Spleen (tissue), 11 donors: ENCODE results near the gene TRPM8. TPM values are rescaled to one million over a fixed set of nuclear protein-coding genes. Genes with fewer than 3 reads are reported as not detected.

ENCODE experiments used
- DNase-seq: peaks from one replicate; pipeline ENCODE4 v3.0.0-alpha.2; 2020
- H3K27ac ChIP-seq, 8 donors: fragments of 200-600 bp; sonication (generic) in 7 of 8; 1 replicate in 4 of 8; 2 replicates in 4 of 8; pipeline versions ENCODE4 v1.5.0 to v1.8.0; 2016 to 2021; ENCODE audit warnings: inconsistent platforms in 4 of 8, mild to moderate bottlenecking in 4 of 8, moderate library complexity in 1 of 8
- H3K27me3 ChIP-seq, 7 donors: fragments of 200-600 bp; sonication (generic) in 6 of 7; replicated peaks in 1 of 7; 1 replicate in 4 of 7; 2 replicates in 3 of 7; pipeline versions ENCODE4 v1.5.0 to v1.8.0; 2016 to 2021; ENCODE audit warnings: inconsistent platforms in 3 of 7, mild to moderate bottlenecking in 1 of 7
- H3K36me3 ChIP-seq, 6 donors: fragments of 200-600 bp; sonication (generic) in 5 of 6; 1 replicate in 4 of 6; 2 replicates in 2 of 6; pipeline versions ENCODE4 v1.5.0 to v1.8.0; 2016 to 2021; ENCODE audit warnings: inconsistent platforms in 2 of 6
- H3K4me1 ChIP-seq, 6 donors: fragments of 200-600 bp; sonication (generic) in 5 of 6; 1 replicate in 3 of 6; 2 replicates in 3 of 6; pipeline versions ENCODE4 v1.5.0 to v1.8.0; 2016 to 2021; ENCODE audit warnings: inconsistent platforms in 3 of 6
- H3K4me3 ChIP-seq, 8 donors: fragments of 200-600 bp; sonication (generic) in 7 of 8; 1 replicate in 4 of 8; 2 replicates in 4 of 8; pipeline versions ENCODE4 v1.5.0 to v1.8.0; 2016 to 2021; ENCODE audit warnings: inconsistent platforms in 4 of 8, mild to moderate bottlenecking in 4 of 8, moderate library complexity in 2 of 8
- H3K9me3 ChIP-seq, 8 donors: fragments of 200-600 bp; sonication (generic) in 7 of 8; 1 replicate in 4 of 8; 2 replicates in 4 of 8; pipeline versions ENCODE4 v1.5.0 to v1.8.0; 2016 to 2021; ENCODE audit warnings: inconsistent platforms in 4 of 8
- CTCF ChIP-seq, 11 experiments: fragments of 200-600 bp in 7 of 11; fragments of 450-650 bp in 4 of 11; sonication (generic) in 4 of 11; IDR thresholded peaks in 8 of 11; conservative IDR thresholded peaks in 3 of 11; 1 replicate in 7 of 11; 2 replicates in 4 of 11; pipeline versions ENCODE4 v1.4.0 to v1.8.0; 2016 to 2021; ENCODE audit warnings: antibody characterized with exemption in 11 of 11, inconsistent platforms in 4 of 11, mild to moderate bottlenecking in 1 of 11
- POLR2A ChIP-seq, 3 donors: fragments of 450-650 bp; IDR thresholded peaks; one replicate each; pipeline ENCODE4 v1.5.1; 2017; ENCODE audit warnings: antibody characterized with exemption in 3 of 3, mild to moderate bottlenecking in 1 of 3
- POLR2AphosphoS5 ChIP-seq, 3 donors: sonication (generic); formaldehyde crosslinking; IDR thresholded peaks; one replicate each; pipeline ENCODE4 v1.5.1; 2017; ENCODE audit warnings: antibody characterized with exemption in 3 of 3
- WGBS, 5 donors: extraction: QIAGEN DNeasy Blood & Tissue Kit in 3 of 5; methylation state at CpG; one replicate each; pipeline versions ENCODE4 v1.1.5 to v1.1.7; 2013 to 2018; 5-methylcytosine and 5-hydroxymethylcytosine counted together
- intact Hi-C: fragments of 100-400 bp; cut with DNase I; formaldehyde crosslinking; loops from one replicate; pipeline ENCODE4 v1.15.0; 2023; ENCODE audit warnings: low total_unique reads
- polyA plus RNA-seq, 3 donors: library from polyadenylated mRNA; stranded (reverse); fragments of 200-250 nt; gene quantifications; one replicate each; pipeline ENCODE4 v1.2.1, GENCODE V29; 2013
- total RNA-seq, 7 donors: library from RNA; depleted of rRNA in 3 of 7; stranded (reverse); fragments of >200 nt in 3 of 7; fragmentation: NEBNext Ultra II Directional in 4 of 7; extraction: Animal tissue kit (Norgen Biotek cat#: 25700) in 4 of 7; gene quantifications; one replicate each; pipeline versions ENCODE4 v1.1.0 to v1.2.1, GENCODE V29; 2016 to 2021
- donor health status: healthy with polysubstance abuse.
- donor health status: DM: no; HTN: no; CAD: no; lungs with moderate emphysema.
- donor health status: DM: no; HTN: no; CAD: no.
- donor health status: Bipolar disorder and iron deficiency.
- donor health status: healthy.
- donor health status: DM: no; HTN: no; CAD: no.
- donor health status: DM: yes; HTN: yes; CAD: no.

The TRPM8 gene
- total and polyA plus RNA-seq, 10 donors: 0.02 to 0.06 TPM; not detected in 8

- H3K9me3 ChIP-seq: no peaks in the 10 kb centered on the region
- no peak overlapping the region for H3K4me3 ChIP-seq
- no peak for TF ChIP-seq POLR2A (IDR thresholded peaks at IDR 0.05)
- TF ChIP-seq CTCF (IDR thresholded peaks at IDR 0.05 in 8 of 11, conservative IDR thresholded peaks at IDR 0.05 in 3 of 11): no peak
- TF ChIP-seq POLR2AphosphoS5 (IDR thresholded peaks at IDR 0.05): no peak
- WGBS, 5 donors: 50 to 85% (median 69%) methylated on average over 1 of the region's 1 CpG
- H3K36me3 ChIP-seq: no peaks in the 10 kb centered on the region
- no peak for DNase-seq
- no peak overlapping the region for H3K27ac ChIP-seq
- intact Hi-C loops: no loop called here
- H3K27me3 ChIP-seq: peaks cover 0 to 73% (median 24%) of the 10 kb centered on the region in 7 donors
- peaks cover 0 to 6% (median 0%) of the 10 kb centered on the region in 6 donors for H3K4me1 ChIP-seq
Observed at GRCh38 chr2:233935426-233935825, 18.3 kb downstream of the TRPM8 start.

GRCh38 chr2:233936089-233936488, 18.9 kb downstream of the TRPM8 start:
- H3K4me1 ChIP-seq: peaks cover 0 to 6% (median 0%) of the 10 kb centered on the region in 6 donors
- no peak for DNase-seq
- intact Hi-C loops: no loop called here
- WGBS, 5 donors: 83 to 90% (median 86%) methylated on average over 7 of the region's 7 CpGs
- peaks cover 0 to 73% (median 22%) of the 10 kb centered on the region in 7 donors for H3K27me3 ChIP-seq
- H3K27ac ChIP-seq: no peak overlapping the region
- no peak for TF ChIP-seq POLR2AphosphoS5 (IDR thresholded peaks at IDR 0.05)
- TF ChIP-seq POLR2A (IDR thresholded peaks at IDR 0.05): no peak
- TF ChIP-seq CTCF (IDR thresholded peaks at IDR 0.05 in 8 of 11, conservative IDR thresholded peaks at IDR 0.05 in 3 of 11): no peak
- H3K4me3 ChIP-seq: no peak overlapping the region
- no peaks in the 10 kb centered on the region for H3K36me3 ChIP-seq
- H3K9me3 ChIP-seq: no peaks in the 10 kb centered on the region

GRCh38 chr2:233938676-233939370, 21.6 kb downstream of the TRPM8 start:
- no peaks in the 10 kb centered on the region for H3K36me3 ChIP-seq
- no peak for DNase-seq
- peaks cover 0 to 6% (median 0%) of the 10 kb centered on the region in 6 donors for H3K4me1 ChIP-seq
- intact Hi-C loops: no loop called here
- peaks cover 0 to 71% (median 23%) of the 10 kb centered on the region in 7 donors for H3K27me3 ChIP-seq
- TF ChIP-seq CTCF (IDR thresholded peaks at IDR 0.05 in 8 of 11, conservative IDR thresholded peaks at IDR 0.05 in 3 of 11) (no peak), POLR2A (IDR thresholded peaks at IDR 0.05) (no peak), POLR2AphosphoS5 (IDR thresholded peaks at IDR 0.05) (no peak)
- no peak overlapping the region for H3K27ac ChIP-seq
- 12 to 30% (median 15%) methylated on average over 36 of the region's 36 CpGs for WGBS, 5 donors
- H3K9me3 ChIP-seq: peaks cover 0 to 5% (median under 1%) of the 10 kb centered on the region in 8 donors
- H3K4me3 ChIP-seq: peak overlapping the region in 1 of 8 donors; percentile 25
